ENCODE results near the gene POPDC3. TPM values are rescaled to one million over a fixed set of nuclear protein-coding genes. Genes with fewer than 3 reads are reported as not detected.

The POPDC3 gene
- total and polyA plus RNA-seq, 2 of the 13 experiments (the other 11 are each of a cell fraction or from before 2014, with no cell fraction given): 0.18 to 0.20 TPM

DNA sequence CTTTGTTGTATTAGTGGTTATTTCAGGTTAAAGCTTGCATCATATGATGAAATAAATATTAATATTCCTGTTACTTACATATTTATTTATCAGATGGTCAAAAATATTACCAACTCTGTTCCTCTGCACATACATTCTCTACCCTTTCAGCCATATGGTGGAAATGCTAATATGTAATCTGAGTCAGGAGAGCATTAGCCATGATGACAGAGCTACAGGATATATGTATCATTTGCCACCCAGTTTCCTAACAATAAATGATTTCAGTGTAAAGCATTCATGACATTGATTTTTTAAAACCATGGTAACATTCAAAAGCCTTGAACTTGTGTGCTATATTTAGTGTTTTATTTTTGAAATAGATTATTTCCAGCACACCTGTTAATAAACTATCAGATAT is 16.6 kb downstream of the POPDC3 start (continued):
- TF ChIP-seq, protein P1, sequence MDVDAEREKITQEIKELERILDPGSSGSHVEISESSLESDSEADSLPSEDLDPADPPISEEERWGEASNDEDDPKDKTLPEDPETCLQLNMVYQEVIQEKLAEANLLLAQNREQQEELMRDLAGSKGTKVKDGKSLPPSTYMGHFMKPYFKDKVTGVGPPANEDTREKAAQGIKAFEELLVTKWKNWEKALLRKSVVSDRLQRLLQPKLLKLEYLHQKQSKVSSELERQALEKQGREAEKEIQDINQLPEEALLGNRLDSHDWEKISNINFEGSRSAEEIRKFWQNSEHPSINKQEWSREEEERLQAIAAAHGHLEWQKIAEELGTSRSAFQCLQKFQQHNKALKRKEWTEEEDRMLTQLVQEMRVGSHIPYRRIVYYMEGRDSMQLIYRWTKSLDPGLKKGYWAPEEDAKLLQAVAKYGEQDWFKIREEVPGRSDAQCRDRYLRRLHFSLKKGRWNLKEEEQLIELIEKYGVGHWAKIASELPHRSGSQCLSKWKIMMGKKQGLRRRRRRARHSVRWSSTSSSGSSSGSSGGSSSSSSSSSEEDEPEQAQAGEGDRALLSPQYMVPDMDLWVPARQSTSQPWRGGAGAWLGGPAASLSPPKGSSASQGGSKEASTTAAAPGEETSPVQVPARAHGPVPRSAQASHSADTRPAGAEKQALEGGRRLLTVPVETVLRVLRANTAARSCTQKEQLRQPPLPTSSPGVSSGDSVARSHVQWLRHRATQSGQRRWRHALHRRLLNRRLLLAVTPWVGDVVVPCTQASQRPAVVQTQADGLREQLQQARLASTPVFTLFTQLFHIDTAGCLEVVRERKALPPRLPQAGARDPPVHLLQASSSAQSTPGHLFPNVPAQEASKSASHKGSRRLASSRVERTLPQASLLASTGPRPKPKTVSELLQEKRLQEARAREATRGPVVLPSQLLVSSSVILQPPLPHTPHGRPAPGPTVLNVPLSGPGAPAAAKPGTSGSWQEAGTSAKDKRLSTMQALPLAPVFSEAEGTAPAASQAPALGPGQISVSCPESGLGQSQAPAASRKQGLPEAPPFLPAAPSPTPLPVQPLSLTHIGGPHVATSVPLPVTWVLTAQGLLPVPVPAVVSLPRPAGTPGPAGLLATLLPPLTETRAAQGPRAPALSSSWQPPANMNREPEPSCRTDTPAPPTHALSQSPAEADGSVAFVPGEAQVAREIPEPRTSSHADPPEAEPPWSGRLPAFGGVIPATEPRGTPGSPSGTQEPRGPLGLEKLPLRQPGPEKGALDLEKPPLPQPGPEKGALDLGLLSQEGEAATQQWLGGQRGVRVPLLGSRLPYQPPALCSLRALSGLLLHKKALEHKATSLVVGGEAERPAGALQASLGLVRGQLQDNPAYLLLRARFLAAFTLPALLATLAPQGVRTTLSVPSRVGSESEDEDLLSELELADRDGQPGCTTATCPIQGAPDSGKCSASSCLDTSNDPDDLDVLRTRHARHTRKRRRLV (CRISPR knock-in tag; IDR thresholded peaks at IDR 0.05): no peak
- TF ChIP-seq NR2F6 (IDR thresholded peaks at IDR 0.05): no peak
- TF ChIP-seq NR2F6 (CRISPR knock-in tag; IDR thresholded peaks at IDR 0.05): no peak
- no peak for TF ChIP-seq YEATS4 (CRISPR knock-in tag; IDR thresholded peaks at IDR 0.05; ENCODE audit: borderline replicate concordance)
- no peak for TF ChIP-seq HHEX (CRISPR knock-in tag; IDR thresholded peaks at IDR 0.05)
- TF ChIP-seq, protein P2, sequence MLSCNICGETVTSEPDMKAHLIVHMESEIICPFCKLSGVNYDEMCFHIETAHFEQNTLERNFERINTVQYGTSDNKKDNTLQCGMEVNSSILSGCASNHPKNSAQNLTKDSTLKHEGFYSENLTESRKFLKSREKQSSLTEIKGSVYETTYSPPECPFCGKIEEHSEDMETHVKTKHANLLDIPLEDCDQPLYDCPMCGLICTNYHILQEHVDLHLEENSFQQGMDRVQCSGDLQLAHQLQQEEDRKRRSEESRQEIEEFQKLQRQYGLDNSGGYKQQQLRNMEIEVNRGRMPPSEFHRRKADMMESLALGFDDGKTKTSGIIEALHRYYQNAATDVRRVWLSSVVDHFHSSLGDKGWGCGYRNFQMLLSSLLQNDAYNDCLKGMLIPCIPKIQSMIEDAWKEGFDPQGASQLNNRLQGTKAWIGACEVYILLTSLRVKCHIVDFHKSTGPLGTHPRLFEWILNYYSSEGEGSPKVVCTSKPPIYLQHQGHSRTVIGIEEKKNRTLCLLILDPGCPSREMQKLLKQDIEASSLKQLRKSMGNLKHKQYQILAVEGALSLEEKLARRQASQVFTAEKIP (CRISPR knock-in tag; IDR thresholded peaks at IDR 0.05; ENCODE audit: borderline replicate concordance): no peak

DNA sequence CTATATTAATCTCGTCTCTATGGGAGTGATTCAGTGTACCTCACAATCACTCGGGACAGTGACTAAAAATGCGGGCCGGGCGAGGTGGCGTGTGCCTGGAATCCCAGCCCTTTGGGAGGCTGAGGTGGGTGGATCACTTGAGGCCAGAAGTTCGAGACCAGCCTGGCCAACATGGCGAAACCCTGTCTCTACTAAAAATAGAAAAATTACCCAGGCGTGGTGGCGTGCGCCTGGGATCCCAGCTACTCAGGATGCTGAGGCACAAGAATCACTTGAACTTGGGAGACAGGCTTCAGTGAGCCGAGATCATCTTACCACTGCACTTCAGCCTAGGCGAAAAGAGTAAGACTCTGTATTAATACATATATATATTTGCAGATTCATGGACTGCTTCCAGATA is 17.4 kb downstream of the POPDC3 start:
- no peak for TF ChIP-seq HOXD1 (CRISPR knock-in tag; IDR thresholded peaks at IDR 0.05)
- TF ChIP-seq PAF1 (CRISPR knock-in tag; IDR thresholded peaks at IDR 0.05): no peak
- TF ChIP-seq, protein P3, sequence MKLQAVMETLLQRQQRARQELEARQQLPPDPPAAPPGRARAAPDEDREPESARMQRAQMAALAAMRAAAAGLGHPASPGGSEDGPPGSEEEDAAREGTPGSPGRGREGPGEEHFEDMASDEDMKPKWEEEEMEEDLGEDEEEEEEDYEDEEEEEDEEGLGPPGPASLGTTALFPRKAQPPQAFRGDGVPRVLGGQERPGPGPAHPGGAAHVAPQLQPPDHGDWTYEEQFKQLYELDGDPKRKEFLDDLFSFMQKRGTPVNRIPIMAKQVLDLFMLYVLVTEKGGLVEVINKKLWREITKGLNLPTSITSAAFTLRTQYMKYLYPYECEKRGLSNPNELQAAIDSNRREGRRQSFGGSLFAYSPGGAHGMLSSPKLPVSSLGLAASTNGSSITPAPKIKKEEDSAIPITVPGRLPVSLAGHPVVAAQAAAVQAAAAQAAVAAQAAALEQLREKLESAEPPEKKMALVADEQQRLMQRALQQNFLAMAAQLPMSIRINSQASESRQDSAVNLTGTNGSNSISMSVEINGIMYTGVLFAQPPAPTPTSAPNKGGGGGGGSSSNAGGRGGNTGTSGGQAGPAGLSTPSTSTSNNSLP (IDR thresholded peaks at IDR 0.05; ENCODE audit: low read depth, low read length): no peak
- TF ChIP-seq SOX13 (IDR thresholded peaks at IDR 0.05): no peak
- no peak for TF ChIP-seq SOX13 (CRISPR knock-in tag; conservative IDR thresholded peaks at IDR 0.05 in 1 of 2, IDR thresholded peaks at IDR 0.05 in 1 of 2)
- TF ChIP-seq ZNF30 (CRISPR knock-in tag; IDR thresholded peaks at IDR 0.05): no peak
- no peak for TF ChIP-seq FOXP1 (IDR thresholded peaks at IDR 0.05)
- TF ChIP-seq FOXP1 (CRISPR knock-in tag; IDR thresholded peaks at IDR 0.05): no peak
- TF ChIP-seq ZFP36L1 (CRISPR knock-in tag; IDR thresholded peaks at IDR 0.05): no peak
- 0 out of 5 replicates have a peak, but pooled peaks cover 0 to 1% of the 10 kb centered on the region in 2 experiments for H3K27me3 ChIP-seq (ENCODE audit: control insufficient read depth in 1 of 2, insufficient read depth in 2 of 2, low read length in 2 of 2)
- 61% methylated on average over 12 of the region's 13 CpGs for WGBS (ENCODE audit: low lambda C conversion rate)
- DNase-seq (ENCODE audit: low spot score): no peak
- H3K4me1 ChIP-seq (ENCODE audit: insufficient read depth, low read length): no peaks in the 10 kb centered on the region
- no peaks in the 10 kb centered on the region for H3K9me3 ChIP-seq (ENCODE audit: low read length)
- intact Hi-C loops (cut with micrococcal nuclease; ENCODE audit: unreplicated experiment) (no loop called here), in situ Hi-C loops (cut with HindIII; ENCODE audit: extremely low pct_ligation_motif_present, low pct_unique_long_range_greater_than_20kb) (no loop called here)
- no peaks in the 10 kb centered on the region for H4K20me1 ChIP-seq (ENCODE audit: insufficient read depth, low read length)
- H3K4me2 ChIP-seq (ENCODE audit: low read depth, low read length): no peak overlapping the region
- no peak overlapping the region for H2AFZ ChIP-seq (ENCODE audit: low read length)
- BruUV-seq (replicated peaks): no TSS peak
- ChIA-PET POLR2A (no interaction called here), CTCF (ENCODE audit: low intra/inter-chr PET ratio, low total read pairs) (no interaction called here)
- ATAC-seq: no peak
- H3K9ac ChIP-seq (ENCODE audit: insufficient read depth, low read depth, low read length): no peak overlapping the region
- H3K79me2 ChIP-seq (ENCODE audit: insufficient read depth, low read length): no peaks in the 10 kb centered on the region
- H3K4me3 ChIP-seq (replicated peaks in 1 of 3; ENCODE audit: insufficient read depth in 1 of 3, low read depth in 2 of 3, low read length in 3 of 3): no peak overlapping the region
- no peak for FAIRE-seq
- H3K36me3 ChIP-seq (replicated peaks in 1 of 2; ENCODE audit: control insufficient read depth in 1 of 2, insufficient read depth in 2 of 2, low read length in 2 of 2): no peaks in the 10 kb centered on the region
- no peak overlapping the region for H3K27ac ChIP-seq (ENCODE audit: extremely low read length, insufficient read depth, low read length)
